RWPE1 (cell line): Measurements from ENCODE around the gene ANKRD31.
"Not testable (repeated sequence)": the region's sequence is repeated elsewhere in the genome, so short reads cannot be mapped to it uniquely, and the experiment has no call there.

Experiments used
- CTCF ChIA-PET: fragments of 350-600 bp; sonication (Branson Sonifier 250); formaldehyde crosslinking; extraction: SDS; loops from one replicate; lab custom pipeline; 2021; lab: Yijun Ruan, JAX
- POLR2A ChIA-PET: fragments of 400-600 bp; formaldehyde crosslinking; extraction: SDS; loops from one replicate; lab custom pipeline; 2020; ENCODE audit warnings: antibody characterized with exemption; ENCODE audit not compliant: low non-redundant PET; lab: Yijun Ruan, JAX
- DNase-seq: peaks from one replicate; pipeline ENCODE4 v3.0.0; 2012; ENCODE audit warnings: low spot score
- H3K27ac ChIP-seq: fragments of 450-650 bp; 2 replicates; pipeline ENCODE4 v1.5.1; 2017
- TF ChIP-seq, protein P1 (sequence below): fragments of 450-650 bp; conservative IDR thresholded peaks from 2 replicates; pipeline ENCODE4 v1.5.1; 2017; ENCODE audit warnings: low read depth, mild to moderate bottlenecking

ANKRD31 gene

DNA sequence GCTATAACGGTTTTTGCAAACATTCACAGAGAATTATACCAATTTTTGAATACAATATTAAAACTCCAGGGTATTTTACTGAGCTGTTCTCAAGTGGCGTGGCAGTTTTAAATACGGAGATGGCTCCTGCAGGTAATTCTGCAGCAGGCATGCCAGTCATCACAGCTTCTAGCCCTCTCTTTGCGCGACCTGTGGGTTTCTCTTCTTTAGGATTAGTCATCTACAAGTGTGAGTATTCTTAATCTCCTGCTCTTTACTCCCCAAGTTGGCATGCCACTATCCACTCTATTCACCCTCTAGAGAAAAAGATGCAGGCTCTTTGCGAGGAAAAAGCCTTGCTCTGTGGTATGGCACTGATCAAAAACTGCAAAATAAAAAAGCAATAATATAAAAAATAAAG lies 43.9 kb downstream of the ANKRD31 start:
- H3K27ac ChIP-seq: no peak overlapping the region
- ChIA-PET CTCF (interaction anchor here (0.5 kb wide), 1 partner anchor 456 kb away, joined by 3 read pairs; no protein-coding TSS in a partner anchor), POLR2A (no interaction called here)
- DNase-seq: no peak
- TF ChIP-seq, protein P1, sequence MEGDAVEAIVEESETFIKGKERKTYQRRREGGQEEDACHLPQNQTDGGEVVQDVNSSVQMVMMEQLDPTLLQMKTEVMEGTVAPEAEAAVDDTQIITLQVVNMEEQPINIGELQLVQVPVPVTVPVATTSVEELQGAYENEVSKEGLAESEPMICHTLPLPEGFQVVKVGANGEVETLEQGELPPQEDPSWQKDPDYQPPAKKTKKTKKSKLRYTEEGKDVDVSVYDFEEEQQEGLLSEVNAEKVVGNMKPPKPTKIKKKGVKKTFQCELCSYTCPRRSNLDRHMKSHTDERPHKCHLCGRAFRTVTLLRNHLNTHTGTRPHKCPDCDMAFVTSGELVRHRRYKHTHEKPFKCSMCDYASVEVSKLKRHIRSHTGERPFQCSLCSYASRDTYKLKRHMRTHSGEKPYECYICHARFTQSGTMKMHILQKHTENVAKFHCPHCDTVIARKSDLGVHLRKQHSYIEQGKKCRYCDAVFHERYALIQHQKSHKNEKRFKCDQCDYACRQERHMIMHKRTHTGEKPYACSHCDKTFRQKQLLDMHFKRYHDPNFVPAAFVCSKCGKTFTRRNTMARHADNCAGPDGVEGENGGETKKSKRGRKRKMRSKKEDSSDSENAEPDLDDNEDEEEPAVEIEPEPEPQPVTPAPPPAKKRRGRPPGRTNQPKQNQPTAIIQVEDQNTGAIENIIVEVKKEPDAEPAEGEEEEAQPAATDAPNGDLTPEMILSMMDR: no peak

DNA sequence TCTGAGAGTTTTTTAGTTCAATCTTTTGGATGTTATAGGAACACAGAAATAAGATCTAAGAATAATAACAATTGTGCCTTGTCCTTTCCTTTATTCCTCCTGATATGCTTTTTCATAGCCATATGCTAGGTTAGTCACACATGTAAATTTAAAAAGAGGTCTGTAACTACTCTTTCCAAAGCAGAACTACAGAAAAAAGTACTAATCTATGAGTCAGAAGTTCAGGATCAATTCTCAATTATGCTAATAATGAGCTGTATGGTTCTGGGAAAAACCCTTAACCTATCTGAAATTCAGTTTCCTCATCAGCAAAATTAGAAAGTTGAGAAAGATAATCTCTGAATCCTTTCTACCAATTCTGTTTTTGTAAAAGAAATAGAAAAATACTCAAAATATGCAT lies 44.4 kb downstream of the ANKRD31 start:
- DNase-seq: no peak
- ChIA-PET CTCF (no interaction called here), POLR2A (no interaction called here)
- H3K27ac ChIP-seq: no peak overlapping the region
- TF ChIP-seq, protein P1: no peak

DNA sequence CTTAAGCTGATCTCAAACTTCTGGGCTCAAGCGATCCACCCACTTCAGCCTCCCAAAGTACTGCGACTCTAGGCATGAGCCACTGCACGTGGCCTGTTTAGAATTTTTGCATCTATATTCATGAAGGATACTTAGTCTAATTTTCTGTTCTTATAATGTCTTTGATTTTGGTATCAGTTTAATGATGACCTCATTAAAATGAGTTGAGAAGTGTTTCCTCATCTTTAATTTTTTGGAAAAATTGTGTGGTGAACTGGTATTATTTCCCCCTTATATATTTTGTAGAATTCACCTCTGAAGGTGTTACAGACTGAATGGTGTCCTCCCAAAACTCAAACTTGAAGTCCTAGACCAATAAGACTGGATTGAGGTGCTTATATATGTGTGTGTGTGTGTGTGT lies 46.5 kb downstream of the ANKRD31 start:
- TF ChIP-seq, protein P1: no peak
- ChIA-PET CTCF (no interaction called here), POLR2A (no interaction called here)
- H3K27ac ChIP-seq: no peak overlapping the region
- no peak for DNase-seq

DNA sequence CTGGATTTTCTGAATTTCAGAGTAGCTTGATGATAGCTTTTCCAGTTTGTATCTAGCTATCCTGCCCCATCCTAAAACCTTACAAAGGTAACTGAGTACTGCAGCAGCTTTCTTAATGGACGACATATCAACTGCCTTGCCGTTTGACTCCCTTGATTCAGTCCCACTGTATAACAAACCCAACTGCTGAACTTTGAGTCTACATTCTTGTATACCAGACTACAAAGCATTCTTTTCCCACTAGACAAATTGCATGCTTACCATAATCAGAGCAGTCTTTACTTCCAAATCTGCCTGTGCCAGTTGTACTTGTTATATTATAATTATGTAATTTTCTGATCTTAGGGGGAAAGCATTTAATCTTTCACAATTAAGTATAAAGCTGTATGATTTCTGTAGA lies 47.3 kb downstream of the ANKRD31 start:
- DNase-seq: no peak
- no peak overlapping the region for H3K27ac ChIP-seq
- CTCF ChIA-PET: interaction anchor here (0.7 to 0.8 kb wide), 2 partner anchors 98 to 102 kb away, joined by 3 to 4 read pairs; no protein-coding TSS in a partner anchor
- TF ChIP-seq, protein P1: no peak
- POLR2A ChIA-PET: no interaction called here

DNA sequence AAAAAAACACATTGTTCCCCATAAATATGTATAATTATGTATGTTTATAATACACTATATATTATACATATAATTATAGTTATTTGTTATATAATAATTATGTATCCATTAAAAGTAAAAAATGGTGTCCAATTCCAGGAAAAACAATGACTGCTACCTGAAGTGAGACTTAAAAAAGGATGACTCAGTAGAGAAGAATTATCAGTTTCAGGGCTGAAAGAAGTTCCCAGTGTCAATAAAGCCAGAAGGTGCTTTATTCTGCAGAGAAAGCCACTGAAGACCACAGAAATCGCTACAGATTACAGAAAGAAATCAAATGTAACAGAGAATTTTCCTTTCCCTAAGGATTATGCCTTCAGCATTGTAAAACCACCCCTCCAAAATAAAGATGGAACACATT lies 50.9 kb downstream of the ANKRD31 start:
- CTCF ChIA-PET: no interaction called here
- POLR2A ChIA-PET: no interaction called here
- TF ChIP-seq, protein P1: no peak
- no peak overlapping the region for H3K27ac ChIP-seq
- peak; percentile 12 for DNase-seq

DNA sequence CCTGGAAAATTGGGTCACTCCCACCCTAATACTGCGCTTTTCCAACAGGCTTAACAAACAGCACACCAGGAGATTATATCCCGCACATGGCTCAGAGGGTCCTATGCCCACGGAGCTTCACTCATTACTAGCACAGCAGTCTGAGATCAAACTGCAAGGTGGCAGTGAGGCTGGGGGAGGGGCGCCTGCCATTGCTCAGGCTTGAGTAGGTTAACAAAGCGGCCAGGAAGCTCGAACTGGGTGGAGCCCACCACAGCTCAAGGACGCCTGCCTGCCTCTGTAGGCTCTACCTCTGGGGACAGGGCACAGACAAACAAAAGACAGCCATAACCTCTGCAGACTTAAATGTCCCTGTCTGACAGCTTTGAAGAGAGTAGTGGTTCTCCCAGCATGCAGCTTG lies 60.7 kb downstream of the ANKRD31 start:
- H3K27ac ChIP-seq, POLR2A ChIA-PET, DNase-seq, CTCF ChIA-PET: not testable (repeated sequence)

DNA sequence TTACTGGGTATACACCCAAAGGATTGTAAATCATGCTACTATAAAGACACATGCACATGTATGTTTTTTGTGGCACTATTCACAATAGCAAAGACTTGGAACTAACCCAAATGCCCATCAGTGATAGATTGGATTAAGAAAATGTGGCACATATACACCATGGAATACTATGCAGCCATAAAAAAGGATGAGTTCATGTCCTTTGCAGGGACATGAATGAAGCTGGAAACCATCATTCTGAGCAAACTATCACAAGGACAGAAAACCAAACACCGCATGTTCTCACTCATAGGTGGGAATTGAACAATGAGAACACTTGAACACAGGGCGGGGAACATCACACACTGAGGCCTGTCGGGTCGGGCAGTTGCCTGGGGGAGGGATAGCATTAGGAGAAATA lies 61.8 kb downstream of the ANKRD31 start:
- DNase-seq, POLR2A ChIA-PET, H3K27ac ChIP-seq, CTCF ChIA-PET: not testable (repeated sequence)

DNA sequence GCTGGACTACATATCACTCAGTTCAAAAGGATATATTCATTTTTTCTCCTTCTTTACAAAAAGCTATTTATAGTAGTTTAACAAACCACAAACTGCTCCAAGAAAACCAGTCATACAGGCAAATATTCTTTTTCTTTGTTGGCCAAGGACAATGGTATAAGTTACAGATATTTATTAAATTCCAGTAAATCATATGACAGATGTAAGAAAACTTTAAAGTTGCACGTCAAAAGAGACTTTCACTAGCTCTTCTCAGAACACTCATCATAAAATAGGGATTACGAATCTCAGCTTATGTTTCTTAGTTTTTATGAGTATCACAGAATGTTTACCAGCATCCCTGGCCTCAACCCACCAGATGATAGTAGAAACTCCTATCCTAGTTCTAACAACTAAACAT lies 67.2 kb downstream of the ANKRD31 start:
- POLR2A ChIA-PET: no interaction called here
- CTCF ChIA-PET: interaction anchor here (0.7 kb wide), 1 partner anchor 457 kb away, joined by 4 read pairs; no protein-coding TSS in a partner anchor

More for the DNA sequence above, 67.2 kb downstream of the ANKRD31 start:
- no peak overlapping the region for H3K27ac ChIP-seq
- no peak for DNase-seq
- TF ChIP-seq, protein P1: no peak
